Renal pelvis (tissue), 4 donors: ENCODE results near the gene PCDH12. TPM values are rescaled to one million over a fixed set of nuclear protein-coding genes. Genes with fewer than 3 reads are reported as not detected.

Source experiments
- DNase-seq: peaks from one replicate; pipeline ENCODE4 v3.0.0-alpha.2; 2013
- polyA plus RNA-seq, 3 donors: library from polyadenylated mRNA; unstranded; fragments of 120-200 nt; gene quantifications; one replicate each; pipeline ENCODE4 v1.2.1, GENCODE V29; 2013; ENCODE audit not compliant: insufficient read length in 3 of 3

Gene PCDH12
- polyA plus RNA-seq, 3 donors = 15.7 to 18.1 (median 17.8) TPM

GRCh38 chr5:141969783-141970771 is 12.1 kb upstream of the PCDH12 start:
- DNase-seq = no peak

GRCh38 chr5:141968914-141969608 is 11.1 kb upstream of the PCDH12 start, which contains the start of gene RNF14:
Gene RNF14, plus strand, starts transcription at chr5:141969105. Its CDS starts 4,484 bp downstream, at chr5:141973589.
- peak; percentile 91 for DNase-seq

- DNase-seq = no peak
Observed at GRCh38 chr5:141966963-141967333, 8.9 kb upstream of the PCDH12 start.

- no peak for DNase-seq
Observed at GRCh38 chr5:141966275-141966962, 8.4 kb upstream of the PCDH12 start.

- DNase-seq = no peak
Observed at GRCh38 chr5:141965071-141965470, 7.1 kb upstream of the PCDH12 start.

- no peak for DNase-seq
Observed at GRCh38 chr5:141963701-141964100, 5.7 kb upstream of the PCDH12 start.

GRCh38 chr5:141961466-141961865 is 3.5 kb upstream of the PCDH12 start:
- no peak for DNase-seq

GRCh38 chr5:141960449-141961323 is 2.7 kb upstream of the PCDH12 start:
- peak; percentile 89 for DNase-seq

- no peak for DNase-seq
Observed at GRCh38 chr5:141960018-141960417, 2.0 kb upstream of the PCDH12 start.

GRCh38 chr5:141958546-141959172 is 657 bp upstream of the PCDH12 start:
- DNase-seq = no peak

GRCh38 chr5:141957367-141957996 is 520 bp downstream of the PCDH12 start:
- no peak for DNase-seq

GRCh38 chr5:141954194-141954593 is 3.8 kb downstream of the PCDH12 start:
- DNase-seq = no peak

GRCh38 chr5:141952020-141952419 is 6.0 kb downstream of the PCDH12 start:
- no peak for DNase-seq

- DNase-seq = peak; percentile 46
Observed at GRCh38 chr5:141951332-141951781, 6.6 kb downstream of the PCDH12 start.

- no peak for DNase-seq
Observed at GRCh38 chr5:141950207-141951005, 7.6 kb downstream of the PCDH12 start.

- DNase-seq = no peak
Observed at GRCh38 chr5:141949511-141949910, 8.5 kb downstream of the PCDH12 start.

- DNase-seq = no peak
Observed at GRCh38 chr5:141948812-141949211, 9.2 kb downstream of the PCDH12 start.

- DNase-seq = peak; percentile 49
Observed at GRCh38 chr5:141947316-141947715, 10.7 kb downstream of the PCDH12 start.

GRCh38 chr5:141945511-141946051 is 12.4 kb downstream of the PCDH12 start:
- no peak for DNase-seq
